Activated T-helper 1 cell treated with anti-CD3 and anti-CD28 coated beads, Interleukin-12 subunit alpha, Interleukin-12 subunit beta, Interleukin-2, Interleukin-4 antibody, amounts not matched to agents 30 ng/mL and 10 ng/mL and 1 ng/mL, durations not matched to agents 14 hours and 24 hours and 36 hours (primary cell): ENCODE data around the gene PCNX2. TPM values are rescaled to one million over a fixed set of nuclear protein-coding genes. Genes with fewer than 3 reads are reported as not detected.
"Not testable (repeated sequence)": the region's sequence is repeated elsewhere in the genome, so short reads cannot be mapped to it uniquely, and the experiment has no call there.

Source experiments
- DNase-seq: peaks from one replicate; pipeline ENCODE4 v3.0.0; 2021; ENCODE audit warnings: low spot score
- H3K27ac Mint-ChIP-seq: one replicate; pipeline ENCODE4 v1.8.0; 2021; ENCODE audit warnings: mild to moderate bottlenecking, mixed read lengths
- H3K27me3 Mint-ChIP-seq: one replicate; pipeline ENCODE4 v1.8.0; 2022; ENCODE audit warnings: mild to moderate bottlenecking, moderate library complexity, mixed read lengths; ENCODE audit not compliant: insufficient read depth
- H3K36me3 Mint-ChIP-seq: one replicate; pipeline ENCODE4 v1.8.0; 2021; ENCODE audit warnings: low read depth, mixed read lengths
- H3K4me1 Mint-ChIP-seq: one replicate; pipeline ENCODE4 v1.8.0; 2021; ENCODE audit warnings: low read depth, mixed read lengths
- H3K4me3 Mint-ChIP-seq: one replicate; pipeline ENCODE4 v1.8.0; 2021; ENCODE audit warnings: mild to moderate bottlenecking, moderate library complexity, mixed read lengths
- H3K9me3 Mint-ChIP-seq: one replicate; pipeline ENCODE4 v1.8.0; 2021; ENCODE audit warnings: mixed read lengths
- intact Hi-C: fragments of 100-400 bp; cut with micrococcal nuclease; formaldehyde crosslinking; loops from one replicate; pipeline ENCODE4 v1.15.1; 2024
- total RNA-seq: library from RNA; stranded (reverse); gene quantifications from 2 replicates; pipeline ENCODE4 v1.2.3, GENCODE V29; 2022

PCNX2 gene
- total RNA-seq, 1 donor from 2014 or later: 33.7 TPM

GRCh38 chr1:233189526-233189925 lies 106.0 kb downstream of the PCNX2 start:
- H3K9me3 Mint-ChIP-seq: peaks cover 11% of the 10 kb centered on the region
- H3K4me1 Mint-ChIP-seq: no peaks in the 10 kb centered on the region
- no peak overlapping the region for H3K4me3 Mint-ChIP-seq
- peaks cover 37% of the 10 kb centered on the region for H3K36me3 Mint-ChIP-seq
- no peak for DNase-seq
- intact Hi-C loops: no loop called here
- no peak overlapping the region for H3K27ac Mint-ChIP-seq
- H3K27me3 Mint-ChIP-seq: no peaks in the 10 kb centered on the region

DNA sequence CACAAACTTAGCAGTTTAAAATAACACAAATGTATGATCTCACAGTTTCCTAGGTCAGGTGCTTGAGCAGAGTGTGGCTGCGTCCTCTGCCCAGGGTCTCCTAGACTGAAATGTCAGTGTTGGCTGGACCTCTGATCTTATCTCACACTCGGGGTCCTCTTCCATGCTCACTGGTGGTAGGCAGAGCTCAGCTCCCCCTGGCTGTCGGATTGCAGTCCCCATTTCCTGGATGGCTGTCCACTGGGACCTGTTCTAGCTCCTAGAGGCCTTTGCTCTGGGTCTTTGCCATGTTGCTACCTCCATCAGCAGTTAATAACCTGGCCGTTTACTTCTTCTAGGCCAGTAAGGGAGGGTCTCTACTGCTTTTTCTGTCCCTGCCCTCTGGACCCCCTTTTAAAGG lies 107.5 kb downstream of the PCNX2 start:
- Mint-ChIP-seq H3K4me1 (no peaks in the 10 kb centered on the region), H3K4me3 (no peak overlapping the region), H3K9me3 (no peaks in the 10 kb centered on the region), H3K27ac (no peak overlapping the region), H3K36me3 (peaks cover 28% of the 10 kb centered on the region), H3K27me3 (no peaks in the 10 kb centered on the region)
- intact Hi-C loops: no loop called here
- no peak for DNase-seq

DNA sequence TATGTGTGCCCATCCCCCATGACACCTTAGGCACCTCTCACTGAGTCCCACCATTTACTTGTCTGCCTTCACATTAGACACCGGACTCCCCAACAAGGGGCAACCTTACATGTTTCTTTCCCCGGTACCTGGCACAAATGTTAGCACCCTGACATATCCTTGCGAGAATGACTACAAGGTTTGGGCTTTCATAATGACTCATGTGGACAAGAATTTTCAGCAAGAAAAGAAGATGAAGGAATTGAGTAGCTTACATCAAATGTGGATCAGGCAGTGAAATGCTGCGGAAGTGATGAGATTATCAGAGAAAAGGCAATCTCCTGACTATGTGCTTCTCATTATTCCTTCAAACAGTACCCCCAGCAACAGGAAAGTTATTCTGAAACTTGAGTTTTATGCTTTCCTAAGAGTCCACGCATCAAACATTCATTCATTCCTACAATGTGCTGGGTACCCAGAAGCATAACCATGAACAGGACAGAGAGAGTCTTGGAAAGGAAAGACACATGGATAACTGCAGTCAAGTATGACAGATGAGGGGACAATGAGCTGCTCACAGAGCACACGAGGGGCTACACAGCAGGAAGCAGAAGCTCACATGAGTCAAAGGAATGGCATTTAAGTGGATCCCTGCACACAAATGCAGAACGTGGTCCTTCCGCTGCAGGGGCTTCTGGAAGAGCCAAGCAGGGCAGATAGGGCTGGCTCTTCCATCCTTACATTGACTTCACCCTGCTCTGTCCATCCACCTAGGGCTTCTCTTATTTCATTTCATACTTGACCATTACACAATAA lies 112.1 kb downstream of the PCNX2 start:
- intact Hi-C loops: no loop called here
- H3K27ac Mint-ChIP-seq: no peak overlapping the region
- H3K4me3 Mint-ChIP-seq: no peak overlapping the region
- no peak for DNase-seq
- H3K9me3 Mint-ChIP-seq: peaks cover 10% of the 10 kb centered on the region
- peaks cover 15% of the 10 kb centered on the region for H3K4me1 Mint-ChIP-seq
- H3K27me3 Mint-ChIP-seq: no peaks in the 10 kb centered on the region
- peaks cover 39% of the 10 kb centered on the region for H3K36me3 Mint-ChIP-seq

- intact Hi-C loops: no loop called here
- Mint-ChIP-seq H3K27me3 (no peaks in the 10 kb centered on the region), H3K4me1 (peaks cover 15% of the 10 kb centered on the region), H3K4me3 (no peak overlapping the region), H3K27ac (no peak overlapping the region), H3K9me3 (peaks cover 18% of the 10 kb centered on the region), H3K36me3 (peaks cover 46% of the 10 kb centered on the region)
- DNase-seq: no peak
These were observed 112.9 kb downstream of the PCNX2 start for GRCh38 chr1:233182587-233182986.

DNA sequence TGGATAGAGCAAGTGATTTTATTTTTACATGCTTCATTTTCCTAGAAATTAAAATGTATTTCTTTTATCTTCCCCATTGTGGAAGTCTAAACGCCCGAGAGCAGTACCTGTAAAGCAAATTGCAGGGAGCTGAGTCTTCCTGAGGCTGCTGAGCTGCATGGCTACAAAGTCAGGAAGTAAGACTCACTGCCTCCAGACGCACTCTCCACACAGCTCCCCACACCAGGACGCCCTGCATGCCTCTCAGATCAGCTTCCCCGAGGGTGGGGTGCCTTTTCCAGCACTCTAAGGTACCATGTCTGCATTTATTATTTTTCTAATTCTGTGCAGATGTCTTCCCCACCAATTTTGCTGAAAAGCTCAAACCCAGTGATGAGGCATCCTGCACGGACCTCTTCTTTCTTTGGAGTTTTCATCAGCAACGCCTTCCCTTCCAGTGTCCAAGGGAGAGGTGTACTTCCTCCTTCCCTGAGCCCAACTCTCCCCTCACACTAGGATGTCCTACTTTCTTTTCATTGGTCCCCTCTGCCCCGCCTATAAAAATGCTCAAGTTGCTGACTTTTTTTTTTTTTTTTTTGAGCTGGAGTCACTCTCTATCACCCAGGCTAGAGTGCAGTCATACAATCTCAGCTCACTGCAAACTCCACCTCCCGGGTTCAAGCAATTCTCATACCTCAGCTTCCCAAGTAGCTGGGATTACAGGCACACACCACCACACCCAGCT lies 114.7 kb downstream of the PCNX2 start:
- Mint-ChIP-seq H3K9me3 (peaks cover 25% of the 10 kb centered on the region), H3K27me3 (no peaks in the 10 kb centered on the region), H3K36me3 (peaks cover 56% of the 10 kb centered on the region), H3K4me1 (peaks cover 15% of the 10 kb centered on the region), H3K4me3 (no peak overlapping the region), H3K27ac (no peak overlapping the region)
- no peak for DNase-seq
- intact Hi-C loops: no loop called here

GRCh38 chr1:233179638-233180037 lies 115.9 kb downstream of the PCNX2 start:
- Mint-ChIP-seq H3K4me1 (peaks cover 15% of the 10 kb centered on the region), H3K36me3 (peaks cover 64% of the 10 kb centered on the region), H3K27ac (peak overlapping the region; percentile 45), H3K9me3 (peaks cover 25% of the 10 kb centered on the region)
- not testable (repeated sequence) for H3K4me3 Mint-ChIP-seq, H3K27me3 Mint-ChIP-seq, DNase-seq
- intact Hi-C loops: loop anchor here (10.0 kb wide), 1 partner anchor 545 kb away; the partner anchor contains the start of gene SIPA1L2

DNA sequence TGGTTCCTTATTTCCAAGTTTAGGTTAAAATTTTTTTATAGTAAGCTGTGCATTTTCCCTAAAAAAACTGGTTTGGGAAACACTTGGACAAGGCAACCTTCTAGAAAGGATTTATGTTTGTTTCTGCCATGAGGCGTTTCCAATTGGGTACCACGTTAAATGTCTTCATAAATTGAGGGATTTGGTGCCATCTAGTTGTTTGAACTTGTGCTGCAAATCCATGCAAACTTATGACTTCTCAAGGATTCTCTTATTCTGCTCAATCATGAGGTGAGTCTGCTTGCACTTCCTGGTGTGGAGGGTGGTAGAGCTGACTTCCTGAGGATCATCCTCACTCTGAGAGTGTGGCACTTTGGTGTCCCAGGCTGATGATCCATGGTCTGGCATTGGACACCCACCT lies 123.3 kb downstream of the PCNX2 start:
- no peaks in the 10 kb centered on the region for H3K4me1 Mint-ChIP-seq

DNA sequence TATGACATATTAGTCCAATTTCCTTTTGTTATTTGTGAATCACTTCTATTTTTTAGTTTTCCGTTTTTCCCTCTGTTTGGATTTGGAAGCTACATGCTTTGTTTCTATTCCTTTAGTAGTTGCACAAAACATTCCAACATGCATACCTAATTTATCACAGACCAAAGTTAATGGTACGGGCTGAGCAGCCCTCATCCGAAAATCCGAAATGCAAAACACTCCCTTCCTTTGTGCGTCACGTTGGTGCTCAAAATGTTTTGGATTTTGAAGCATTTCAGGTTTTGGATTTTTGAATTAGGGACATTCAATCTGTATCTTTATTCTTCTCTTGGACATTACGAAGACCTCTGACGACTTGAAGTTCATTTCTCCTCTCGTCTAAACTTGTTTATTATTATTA lies 124.8 kb downstream of the PCNX2 start:
- H3K36me3 Mint-ChIP-seq: peaks cover 41% of the 10 kb centered on the region
- no peaks in the 10 kb centered on the region for H3K27me3 Mint-ChIP-seq
- H3K9me3 Mint-ChIP-seq: peaks cover 15% of the 10 kb centered on the region
- DNase-seq: no peak
- no peak overlapping the region for H3K27ac Mint-ChIP-seq
- H3K4me3 Mint-ChIP-seq: no peak overlapping the region
- intact Hi-C loops: loop anchor here (10.0 kb wide), 1 partner anchor 536 kb away; the partner anchor contains the start of gene SIPA1L2
- H3K4me1 Mint-ChIP-seq: no peaks in the 10 kb centered on the region

More for the DNA sequence above, 123.3 kb downstream of the PCNX2 start:
- no peak for DNase-seq
- Mint-ChIP-seq H3K36me3 (peaks cover 48% of the 10 kb centered on the region), H3K4me3 (no peak overlapping the region), H3K27ac (no peak overlapping the region), H3K9me3 (peaks cover 18% of the 10 kb centered on the region), H3K27me3 (no peaks in the 10 kb centered on the region)
- intact Hi-C loops: loop anchor here (10.0 kb wide), 1 partner anchor 537 kb away; the partner anchor contains the start of gene SIPA1L2

GRCh38 chr1:233168384-233168783 lies 127.1 kb downstream of the PCNX2 start:
- H3K9me3 Mint-ChIP-seq: peaks cover 29% of the 10 kb centered on the region
- H3K27ac Mint-ChIP-seq: no peak overlapping the region
- no peaks in the 10 kb centered on the region for H3K4me1 Mint-ChIP-seq
- no peak overlapping the region for H3K4me3 Mint-ChIP-seq
- H3K27me3 Mint-ChIP-seq: no peaks in the 10 kb centered on the region
- intact Hi-C loops: no loop called here
- peaks cover 45% of the 10 kb centered on the region for H3K36me3 Mint-ChIP-seq
- DNase-seq: no peak

GRCh38 chr1:233166896-233167295 lies 128.6 kb downstream of the PCNX2 start:
- Mint-ChIP-seq H3K9me3 (peaks cover 23% of the 10 kb centered on the region), H3K4me1 (no peaks in the 10 kb centered on the region), H3K27me3 (no peaks in the 10 kb centered on the region), H3K4me3 (no peak overlapping the region), H3K36me3 (peaks cover 35% of the 10 kb centered on the region), H3K27ac (no peak overlapping the region)
- no peak for DNase-seq
- intact Hi-C loops: no loop called here

- Mint-ChIP-seq H3K36me3 (peaks cover 38% of the 10 kb centered on the region), H3K27me3 (no peaks in the 10 kb centered on the region), H3K4me3 (no peak overlapping the region), H3K4me1 (no peaks in the 10 kb centered on the region), H3K27ac (no peak overlapping the region), H3K9me3 (peaks cover 14% of the 10 kb centered on the region)
- no peak for DNase-seq
- intact Hi-C loops: no loop called here
These were observed 131.8 kb downstream of the PCNX2 start for GRCh38 chr1:233163696-233164095.

DNA sequence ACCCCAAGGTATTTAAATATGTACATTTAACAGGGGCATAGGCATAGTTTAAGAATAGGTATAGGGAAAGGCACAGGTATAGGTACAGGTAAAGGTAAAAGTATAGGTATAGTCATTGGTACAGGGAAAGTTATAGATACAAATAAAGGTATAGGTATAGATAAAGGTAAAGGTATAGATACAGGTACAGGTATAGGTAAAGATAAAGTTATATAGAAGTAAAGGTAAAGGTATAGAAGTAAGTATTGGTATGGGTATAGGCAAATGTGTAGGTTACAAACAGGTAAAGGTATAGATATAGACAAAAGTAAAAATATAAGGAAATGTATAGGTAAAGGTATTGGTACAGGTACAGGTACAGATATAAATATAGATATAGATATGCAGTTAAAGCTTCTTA lies 137.2 kb downstream of the PCNX2 start:
- no peak overlapping the region for H3K27ac Mint-ChIP-seq
- no peaks in the 10 kb centered on the region for H3K4me1 Mint-ChIP-seq
- no peaks in the 10 kb centered on the region for H3K9me3 Mint-ChIP-seq
- H3K4me3 Mint-ChIP-seq: no peak overlapping the region
- DNase-seq: no peak
- peaks cover 27% of the 10 kb centered on the region for H3K36me3 Mint-ChIP-seq
- H3K27me3 Mint-ChIP-seq: no peaks in the 10 kb centered on the region
- intact Hi-C loops: no loop called here

DNA sequence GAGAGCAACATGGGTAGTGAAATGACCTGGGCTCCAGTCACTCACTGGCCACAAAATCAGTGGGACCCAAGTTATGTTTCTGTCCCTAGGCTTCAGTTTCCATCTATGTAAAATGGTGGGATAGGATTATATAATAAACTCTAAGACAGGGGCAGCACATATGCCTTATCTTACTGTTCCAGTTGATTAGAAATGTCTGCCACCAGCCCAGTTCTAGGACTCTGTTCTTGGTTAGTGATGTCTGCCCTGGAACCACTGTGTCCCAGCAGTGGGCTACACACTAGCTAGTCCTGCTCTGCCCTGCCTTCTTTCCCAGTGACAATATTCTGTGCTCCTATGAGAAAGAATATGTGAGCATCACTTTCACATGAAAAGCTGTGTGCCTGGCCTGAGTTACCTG lies 138.3 kb downstream of the PCNX2 start:
- no peak for DNase-seq
- no peaks in the 10 kb centered on the region for H3K9me3 Mint-ChIP-seq
- intact Hi-C loops: no loop called here
- H3K4me1 Mint-ChIP-seq: no peaks in the 10 kb centered on the region
- peaks cover 25% of the 10 kb centered on the region for H3K36me3 Mint-ChIP-seq
- no peak overlapping the region for H3K27ac Mint-ChIP-seq
- H3K4me3 Mint-ChIP-seq: no peak overlapping the region
- H3K27me3 Mint-ChIP-seq: no peaks in the 10 kb centered on the region
